GM23338 (cell line): ENCODE measurements around the gene DRC1. TPM values are rescaled to one million over a fixed set of nuclear protein-coding genes. Genes with fewer than 3 reads are reported as not detected.

Experiments used
- ATAC-seq: fragments of 200-7000 bp; cut with Tn5 transposase; 3 replicates; pipeline ENCODE4 v1.9.1; 2020
- DNase-seq: peaks from one replicate; pipeline ENCODE4 v3.0.0-alpha.2; 2015; ENCODE audit warnings: low spot score
- H2AFZ ChIP-seq: fragments of 200-600 bp; sonication (generic); 2 replicates; pipeline ENCODE4 v1.8.0; 2016; ENCODE audit warnings: antibody characterized with exemption, mild to moderate bottlenecking, moderate library complexity
- H3F3A ChIP-seq: fragments of 200-600 bp; sonication (generic); replicated peaks from 2 replicates; pipeline ENCODE4 v1.8.0; 2017; ENCODE audit warnings: antibody characterized with exemption, mixed run types, low read depth
- H3K27ac ChIP-seq: fragments of 200-600 bp; sonication (generic); 2 replicates; pipeline ENCODE4 v1.6.1; 2016; ENCODE audit warnings: low read depth
- H3K27me3 ChIP-seq: fragments of 200-600 bp; sonication (generic); 2 replicates; pipeline ENCODE4 v1.8.0; 2016; ENCODE audit warnings: mild to moderate bottlenecking, mixed run types, moderate library complexity; ENCODE audit not compliant: insufficient read depth
- H3K36me3 ChIP-seq: fragments of 200-600 bp; sonication (generic); 2 replicates; pipeline ENCODE4 v1.8.0; 2016; ENCODE audit warnings: mild to moderate bottlenecking; ENCODE audit not compliant: insufficient read depth
- H3K4me1 ChIP-seq: fragments of 200-600 bp; sonication (generic); 2 replicates; pipeline ENCODE4 v1.8.0; 2016; ENCODE audit warnings: mild to moderate bottlenecking, moderate library complexity; ENCODE audit not compliant: insufficient read depth
- H3K4me2 ChIP-seq: fragments of 200-600 bp; sonication (generic); 2 replicates; pipeline ENCODE4 v1.7.1; 2017; ENCODE audit warnings: mixed run types
- H3K4me3 ChIP-seq: fragments of 200-600 bp; sonication (generic); 2 replicates; pipeline ENCODE4 v1.6.1; 2016; ENCODE audit warnings: mixed run types
- H3K79me2 ChIP-seq: fragments of 200-600 bp; sonication (generic); replicated peaks from 2 replicates; pipeline ENCODE4 v1.8.0; 2017; ENCODE audit warnings: mild to moderate bottlenecking; ENCODE audit not compliant: insufficient read depth
- H3K9me2 ChIP-seq: fragments of 200-600 bp; sonication (generic); 2 replicates; pipeline ENCODE4 v1.8.0; 2017; ENCODE audit not compliant: insufficient read depth
- H4K20me1 ChIP-seq: fragments of 200-600 bp; sonication (generic); replicated peaks from 2 replicates; pipeline ENCODE4 v1.8.0; 2017; ENCODE audit warnings: mild to moderate bottlenecking; ENCODE audit not compliant: insufficient read depth
- H3K27ac Mint-ChIP-seq: 2 replicates; pipeline ENCODE4 v1.8.0; 2020; ENCODE audit warnings: inconsistent platforms, mild to moderate bottlenecking, moderate library complexity, mixed read lengths
- H3K27me3 Mint-ChIP-seq: 3 replicates; pipeline ENCODE4 v1.8.0; 2022; ENCODE audit warnings: low read depth, mild to moderate bottlenecking, moderate library complexity, mixed read lengths, inconsistent platforms; ENCODE audit not compliant: insufficient read depth, poor library complexity
- H3K36me3 Mint-ChIP-seq: 3 replicates; pipeline ENCODE4 v1.8.0; 2021; ENCODE audit warnings: low read depth, mild to moderate bottlenecking, inconsistent platforms, moderate library complexity, mixed read lengths
- H3K4me1 Mint-ChIP-seq: 3 replicates; pipeline ENCODE4 v1.8.0; 2020; ENCODE audit warnings: mild to moderate bottlenecking, inconsistent platforms, mixed read lengths
- H3K4me3 Mint-ChIP-seq: 3 replicates; pipeline ENCODE4 v1.8.0; 2021; ENCODE audit warnings: moderate library complexity, mild to moderate bottlenecking, inconsistent platforms, mixed read lengths
- H3K9me3 Mint-ChIP-seq: 3 replicates; pipeline ENCODE4 v1.8.0; 2020; ENCODE audit warnings: moderate library complexity, mild to moderate bottlenecking, inconsistent platforms, mixed read lengths
- CREB1 ChIP-seq: fragments of 250-450 bp; sonication (Bioruptor Pico); IDR thresholded peaks from 2 replicates; pipeline ENCODE4 v1.5.0; 2020; ENCODE audit warnings: low read depth, mild to moderate bottlenecking, moderate library complexity
- EZH2 ChIP-seq: fragments of 200-600 bp; sonication (generic); IDR thresholded peaks from one replicate; pipeline ENCODE4 v1.8.0; 2017; ENCODE audit warnings: antibody characterized with exemption, mild to moderate bottlenecking, low read depth; ENCODE audit not compliant: unreplicated experiment
- EZH2phosphoT487 ChIP-seq: fragments of 200-600 bp; sonication (generic); IDR thresholded peaks from one replicate; pipeline ENCODE4 v1.8.1; 2018; ENCODE audit warnings: antibody characterized with exemption; ENCODE audit not compliant: unreplicated experiment
- JUNB ChIP-seq: IDR thresholded peaks from one replicate; pipeline ENCODE4 v1.6.1; 2016; ENCODE audit warnings: antibody characterized with exemption; ENCODE audit not compliant: unreplicated experiment
- NANOG ChIP-seq: IDR thresholded peaks from 2 replicates; pipeline ENCODE4 v1.6.1; 2016; ENCODE audit warnings: antibody characterized with exemption, borderline replicate concordance
- POLR2AphosphoS5 ChIP-seq: IDR thresholded peaks from 2 replicates; pipeline ENCODE4 v1.6.1; 2016; ENCODE audit warnings: antibody characterized with exemption, low read depth
- STAT1 ChIP-seq: IDR thresholded peaks from one replicate; pipeline ENCODE4 v1.6.1; 2016; ENCODE audit warnings: antibody characterized with exemption; ENCODE audit not compliant: unreplicated experiment
- ZNF114 ChIP-seq: fragments of 250-450 bp; sonication (Bioruptor Pico); IDR thresholded peaks from 2 replicates; pipeline ENCODE4 v1.5.0; 2020; ENCODE audit warnings: mild to moderate bottlenecking, moderate library complexity
- ZNF331 ChIP-seq: fragments of 250-450 bp; sonication (Bioruptor Pico); IDR thresholded peaks from 2 replicates; pipeline ENCODE4 v1.5.0; 2020; ENCODE audit warnings: low read depth, mild to moderate bottlenecking, moderate library complexity
- polyA plus RNA-seq: library from polyadenylated mRNA; unstranded; fragments of >200 nt; fragmentation: Nextera tagmentation; extraction: Ambion mirVana; gene quantifications from 2 replicates; pipeline ENCODE4 v1.2.1, GENCODE V29; 2016
- total RNA-seq: library from RNA; depleted of rRNA; stranded (reverse); fragments of >200 nt; shearing (Covaris generic); gene quantifications from 2 replicates; pipeline ENCODE4 v1.2.3, GENCODE V29; 2014
- TF ChIP-seq, protein P1 (sequence below), 2 experiments: fragments of 200-600 bp in 1 of 2; sonication (generic) in 1 of 2; conservative IDR thresholded peaks; 2 replicates each; pipeline versions ENCODE4 v1.5.1 to v1.6.1; 2016 to 2017; ENCODE audit warnings: antibody characterized with exemption in 2 of 2, low read depth in 2 of 2, mild to moderate bottlenecking in 2 of 2, moderate library complexity in 1 of 2
- TF ChIP-seq, protein P2 (sequence below): fragments of 250-450 bp; sonication (Bioruptor Pico); IDR thresholded peaks from 2 replicates; pipeline ENCODE4 v1.5.0; 2020; ENCODE audit warnings: mild to moderate bottlenecking, moderate library complexity
- TF ChIP-seq, protein P3 (sequence below): IDR thresholded peaks from 2 replicates; pipeline ENCODE4 v1.6.1; 2016; ENCODE audit warnings: antibody characterized with exemption

The DRC1 gene
- total and polyA plus RNA-seq, 2 experiments from 2014 or later = 0.45 TPM; not detected in 1

DNA sequence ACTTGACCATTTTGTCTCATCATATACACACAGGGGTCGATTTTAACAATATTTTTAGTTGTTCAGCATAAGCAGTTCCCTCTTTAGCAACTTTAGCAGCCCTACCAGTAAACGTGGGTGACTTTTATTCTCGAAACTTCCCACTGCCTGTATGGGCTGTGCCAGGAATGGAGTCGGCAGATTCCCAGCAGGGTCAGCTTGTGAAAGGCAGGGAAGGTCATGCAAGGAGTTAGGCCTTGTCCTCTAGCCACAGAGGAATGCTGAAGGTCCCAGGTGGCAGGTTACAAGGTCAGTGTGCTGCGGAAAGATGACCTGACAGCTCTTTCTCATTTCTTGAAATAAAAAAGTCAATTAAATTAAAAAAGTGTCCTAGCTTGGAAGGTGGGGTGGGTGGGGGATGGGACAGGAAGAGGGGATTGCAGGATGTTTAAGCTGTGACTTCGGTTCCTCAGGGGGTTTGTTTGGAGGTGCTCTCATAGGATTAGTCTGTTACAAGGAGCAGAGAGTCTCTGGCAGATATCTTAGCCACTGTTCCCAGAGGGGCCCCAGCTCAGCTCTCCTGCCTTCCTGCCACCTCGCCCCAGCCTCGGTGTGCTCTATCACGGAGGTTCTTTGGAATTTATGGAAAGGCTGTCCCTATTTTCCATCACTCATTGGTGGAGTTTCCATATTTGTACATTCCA, 21.4 kb downstream of the DRC1 start:
- no peaks in the 10 kb centered on the region for H4K20me1 ChIP-seq

DNA sequence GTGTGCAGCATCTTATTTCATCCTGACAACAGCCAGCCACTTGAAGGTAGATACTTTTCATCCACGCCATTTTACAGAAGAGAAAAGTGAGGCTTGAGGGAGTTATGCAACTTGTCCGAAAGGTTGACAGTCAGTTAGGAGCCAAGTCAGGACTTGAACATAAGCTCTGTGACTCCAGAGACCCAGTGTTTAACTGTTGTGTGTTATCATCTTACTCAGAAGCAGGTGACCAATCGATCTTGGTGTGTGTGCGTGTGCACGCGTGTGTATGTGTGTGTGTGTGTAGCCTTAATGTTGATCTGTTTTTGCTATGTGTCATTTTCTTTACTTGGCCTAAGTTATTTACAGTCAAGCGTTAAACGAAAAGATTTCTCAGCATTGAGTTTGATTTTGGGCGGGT, 22.0 kb downstream of the DRC1 start:
- H3K27ac ChIP-seq = no peak overlapping the region
- Mint-ChIP-seq H3K4me3 (no peak overlapping the region), H3K27me3 (peaks cover 1% of the 10 kb centered on the region), H3K4me1 (peaks cover 11% of the 10 kb centered on the region; the same call in 2 of the 3 replicates), H3K36me3 (no peaks in the 10 kb centered on the region; the same call in 2 of the 3 replicates), H3K27ac (no peak overlapping the region; the same call in 1 of the 2 replicates), H3K9me3 (no peaks in the 10 kb centered on the region)
- H2AFZ ChIP-seq = peak overlapping the region; percentile 86
- 0 out of 2 replicates have a peak, but pooled peaks cover 7% of the 10 kb centered on the region for H3K9me2 ChIP-seq
- DNase-seq (no peak), ATAC-seq (no peak)
- no peaks in the 10 kb centered on the region for H3F3A ChIP-seq
- H3K4me1 ChIP-seq = peaks cover 7% of the 10 kb centered on the region; the same call in 1 of the 2 replicates
- H3K4me2 ChIP-seq = no peak overlapping the region
- H3K4me3 ChIP-seq = no peak overlapping the region
- H4K20me1 ChIP-seq = no peaks in the 10 kb centered on the region
- no peaks in the 10 kb centered on the region for H3K27me3 ChIP-seq
- no peaks in the 10 kb centered on the region for H3K36me3 ChIP-seq
- no peaks in the 10 kb centered on the region for H3K79me2 ChIP-seq
- TF ChIP-seq, protein P1, sequence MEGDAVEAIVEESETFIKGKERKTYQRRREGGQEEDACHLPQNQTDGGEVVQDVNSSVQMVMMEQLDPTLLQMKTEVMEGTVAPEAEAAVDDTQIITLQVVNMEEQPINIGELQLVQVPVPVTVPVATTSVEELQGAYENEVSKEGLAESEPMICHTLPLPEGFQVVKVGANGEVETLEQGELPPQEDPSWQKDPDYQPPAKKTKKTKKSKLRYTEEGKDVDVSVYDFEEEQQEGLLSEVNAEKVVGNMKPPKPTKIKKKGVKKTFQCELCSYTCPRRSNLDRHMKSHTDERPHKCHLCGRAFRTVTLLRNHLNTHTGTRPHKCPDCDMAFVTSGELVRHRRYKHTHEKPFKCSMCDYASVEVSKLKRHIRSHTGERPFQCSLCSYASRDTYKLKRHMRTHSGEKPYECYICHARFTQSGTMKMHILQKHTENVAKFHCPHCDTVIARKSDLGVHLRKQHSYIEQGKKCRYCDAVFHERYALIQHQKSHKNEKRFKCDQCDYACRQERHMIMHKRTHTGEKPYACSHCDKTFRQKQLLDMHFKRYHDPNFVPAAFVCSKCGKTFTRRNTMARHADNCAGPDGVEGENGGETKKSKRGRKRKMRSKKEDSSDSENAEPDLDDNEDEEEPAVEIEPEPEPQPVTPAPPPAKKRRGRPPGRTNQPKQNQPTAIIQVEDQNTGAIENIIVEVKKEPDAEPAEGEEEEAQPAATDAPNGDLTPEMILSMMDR (conservative IDR thresholded peaks at IDR 0.05; ENCODE audit: low read depth in 2 of 2) = no peak
- TF ChIP-seq, protein P2, sequence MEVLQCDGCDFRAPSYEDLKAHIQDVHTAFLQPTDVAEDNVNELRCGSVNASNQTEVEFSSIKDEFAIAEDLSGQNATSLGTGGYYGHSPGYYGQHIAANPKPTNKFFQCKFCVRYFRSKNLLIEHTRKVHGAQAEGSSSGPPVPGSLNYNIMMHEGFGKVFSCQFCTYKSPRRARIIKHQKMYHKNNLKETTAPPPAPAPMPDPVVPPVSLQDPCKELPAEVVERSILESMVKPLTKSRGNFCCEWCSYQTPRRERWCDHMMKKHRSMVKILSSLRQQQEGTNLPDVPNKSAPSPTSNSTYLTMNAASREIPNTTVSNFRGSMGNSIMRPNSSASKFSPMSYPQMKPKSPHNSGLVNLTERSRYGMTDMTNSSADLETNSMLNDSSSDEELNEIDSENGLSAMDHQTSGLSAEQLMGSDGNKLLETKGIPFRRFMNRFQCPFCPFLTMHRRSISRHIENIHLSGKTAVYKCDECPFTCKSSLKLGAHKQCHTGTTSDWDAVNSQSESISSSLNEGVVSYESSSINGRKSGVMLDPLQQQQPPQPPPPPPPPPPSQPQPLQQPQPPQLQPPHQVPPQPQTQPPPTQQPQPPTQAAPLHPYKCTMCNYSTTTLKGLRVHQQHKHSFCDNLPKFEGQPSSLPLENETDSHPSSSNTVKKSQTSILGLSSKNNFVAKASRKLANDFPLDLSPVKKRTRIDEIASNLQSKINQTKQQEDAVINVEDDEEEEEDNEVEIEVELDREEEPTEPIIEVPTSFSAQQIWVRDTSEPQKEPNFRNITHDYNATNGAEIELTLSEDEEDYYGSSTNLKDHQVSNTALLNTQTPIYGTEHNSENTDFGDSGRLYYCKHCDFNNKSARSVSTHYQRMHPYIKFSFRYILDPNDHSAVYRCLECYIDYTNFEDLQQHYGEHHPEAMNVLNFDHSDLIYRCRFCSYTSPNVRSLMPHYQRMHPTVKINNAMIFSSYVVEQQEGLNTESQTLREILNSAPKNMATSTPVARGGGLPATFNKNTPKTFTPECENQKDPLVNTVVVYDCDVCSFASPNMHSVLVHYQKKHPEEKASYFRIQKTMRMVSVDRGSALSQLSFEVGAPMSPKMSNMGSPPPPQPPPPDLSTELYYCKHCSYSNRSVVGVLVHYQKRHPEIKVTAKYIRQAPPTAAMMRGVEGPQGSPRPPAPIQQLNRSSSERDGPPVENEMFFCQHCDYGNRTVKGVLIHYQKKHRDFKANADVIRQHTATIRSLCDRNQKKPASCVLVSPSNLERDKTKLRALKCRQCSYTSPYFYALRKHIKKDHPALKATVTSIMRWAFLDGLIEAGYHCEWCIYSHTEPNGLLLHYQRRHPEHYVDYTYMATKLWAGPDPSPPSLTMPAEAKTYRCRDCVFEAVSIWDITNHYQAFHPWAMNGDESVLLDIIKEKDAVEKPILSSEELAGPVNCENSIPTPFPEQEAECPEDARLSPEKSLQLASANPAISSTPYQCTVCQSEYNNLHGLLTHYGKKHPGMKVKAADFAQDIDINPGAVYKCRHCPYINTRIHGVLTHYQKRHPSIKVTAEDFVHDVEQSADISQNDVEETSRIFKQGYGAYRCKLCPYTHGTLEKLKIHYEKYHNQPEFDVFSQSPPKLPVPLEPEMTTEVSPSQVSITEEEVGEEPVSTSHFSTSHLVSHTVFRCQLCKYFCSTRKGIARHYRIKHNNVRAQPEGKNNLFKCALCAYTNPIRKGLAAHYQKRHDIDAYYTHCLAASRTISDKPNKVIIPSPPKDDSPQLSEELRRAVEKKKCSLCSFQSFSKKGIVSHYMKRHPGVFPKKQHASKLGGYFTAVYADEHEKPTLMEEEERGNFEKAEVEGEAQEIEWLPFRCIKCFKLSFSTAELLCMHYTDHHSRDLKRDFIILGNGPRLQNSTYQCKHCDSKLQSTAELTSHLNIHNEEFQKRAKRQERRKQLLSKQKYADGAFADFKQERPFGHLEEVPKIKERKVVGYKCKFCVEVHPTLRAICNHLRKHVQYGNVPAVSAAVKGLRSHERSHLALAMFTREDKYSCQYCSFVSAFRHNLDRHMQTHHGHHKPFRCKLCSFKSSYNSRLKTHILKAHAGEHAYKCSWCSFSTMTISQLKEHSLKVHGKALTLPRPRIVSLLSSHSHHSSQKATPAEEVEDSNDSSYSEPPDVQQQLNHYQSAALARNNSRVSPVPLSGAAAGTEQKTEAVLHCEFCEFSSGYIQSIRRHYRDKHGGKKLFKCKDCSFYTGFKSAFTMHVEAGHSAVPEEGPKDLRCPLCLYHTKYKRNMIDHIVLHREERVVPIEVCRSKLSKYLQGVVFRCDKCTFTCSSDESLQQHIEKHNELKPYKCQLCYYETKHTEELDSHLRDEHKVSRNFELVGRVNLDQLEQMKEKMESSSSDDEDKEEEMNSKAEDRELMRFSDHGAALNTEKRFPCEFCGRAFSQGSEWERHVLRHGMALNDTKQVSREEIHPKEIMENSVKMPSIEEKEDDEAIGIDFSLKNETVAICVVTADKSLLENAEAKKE (CRISPR knock-in tag) = no peak
- no peak for TF ChIP-seq NANOG
- TF ChIP-seq ZNF331 (CRISPR knock-in tag) = no peak

More for the DNA sequence above, 21.4 kb downstream of the DRC1 start:
- Mint-ChIP-seq H3K36me3 (no peaks in the 10 kb centered on the region; the same call in 2 of the 3 replicates), H3K4me1 (peaks cover 11% of the 10 kb centered on the region; the same call in 2 of the 3 replicates), H3K4me3 (no peak overlapping the region), H3K9me3 (no peaks in the 10 kb centered on the region), H3K27me3 (peaks cover 1% of the 10 kb centered on the region), H3K27ac (no peak overlapping the region)
- Histone ChIP-seq H3K4me2 (0 out of 2 replicates have a peak overlapping the region, but pooled peaks have one; percentile 32), H3K79me2 (no peaks in the 10 kb centered on the region), H3K4me1 (peaks cover 7% of the 10 kb centered on the region; the same call in 1 of the 2 replicates), H3F3A (no peaks in the 10 kb centered on the region), H2AFZ (peak overlapping the region; percentile 86), H3K9me2 (0 out of 2 replicates have a peak, but pooled peaks cover 7% of the 10 kb centered on the region), H3K4me3 (no peak overlapping the region), H3K27me3 (no peaks in the 10 kb centered on the region), H3K36me3 (no peaks in the 10 kb centered on the region), H3K27ac (no peak overlapping the region)
- TF ChIP-seq EZH2phosphoT487 (no peak), EZH2 (no peak), JUNB (no peak), NANOG (no peak), ZNF331 (CRISPR knock-in tag) (no peak), ZNF114 (CRISPR knock-in tag) (no peak), STAT1 (no peak), POLR2AphosphoS5 (no peak), CREB1 (CRISPR knock-in tag) (no peak)
- TF ChIP-seq, protein P3, sequence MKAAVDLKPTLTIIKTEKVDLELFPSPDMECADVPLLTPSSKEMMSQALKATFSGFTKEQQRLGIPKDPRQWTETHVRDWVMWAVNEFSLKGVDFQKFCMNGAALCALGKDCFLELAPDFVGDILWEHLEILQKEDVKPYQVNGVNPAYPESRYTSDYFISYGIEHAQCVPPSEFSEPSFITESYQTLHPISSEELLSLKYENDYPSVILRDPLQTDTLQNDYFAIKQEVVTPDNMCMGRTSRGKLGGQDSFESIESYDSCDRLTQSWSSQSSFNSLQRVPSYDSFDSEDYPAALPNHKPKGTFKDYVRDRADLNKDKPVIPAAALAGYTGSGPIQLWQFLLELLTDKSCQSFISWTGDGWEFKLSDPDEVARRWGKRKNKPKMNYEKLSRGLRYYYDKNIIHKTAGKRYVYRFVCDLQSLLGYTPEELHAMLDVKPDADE = no peak
- DNase-seq = peak; percentile 38
- ATAC-seq = peak; percentile 78
